HG02763 (cell line): ENCODE measurements around the gene MLLT3.
A peak's percentile ranks its signal among the peaks of the same experiment; 100 is the strongest.

Experiments
- ATAC-seq: cut with Tn5 transposase; IDR thresholded peaks from one replicate; pipeline ENCODE4 v1.9.1; 2021; ENCODE audit warnings: mild to moderate bottlenecking, moderate library complexity; ENCODE audit not compliant: unreplicated experiment

MLLT3 gene

DNA sequence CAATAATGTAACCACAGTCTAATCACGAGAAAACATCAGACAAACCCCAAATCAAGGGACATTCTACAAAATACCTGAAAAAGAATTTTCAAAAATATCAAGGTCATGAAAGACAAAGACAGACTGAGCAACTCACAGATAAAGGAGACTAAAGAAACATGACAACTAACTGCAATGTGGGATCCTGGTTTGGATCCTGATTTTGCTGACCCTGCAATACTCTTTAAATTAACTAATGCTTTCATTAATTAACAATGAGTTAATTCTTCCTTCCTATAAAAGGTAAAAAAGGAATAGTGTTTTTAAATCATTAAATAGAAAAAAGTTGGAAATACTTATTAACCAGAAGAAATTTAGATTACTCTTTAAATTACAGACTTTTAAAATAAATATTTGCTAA is 103.6 kb downstream of the MLLT3 start:
- ATAC-seq, result no peak

DNA sequence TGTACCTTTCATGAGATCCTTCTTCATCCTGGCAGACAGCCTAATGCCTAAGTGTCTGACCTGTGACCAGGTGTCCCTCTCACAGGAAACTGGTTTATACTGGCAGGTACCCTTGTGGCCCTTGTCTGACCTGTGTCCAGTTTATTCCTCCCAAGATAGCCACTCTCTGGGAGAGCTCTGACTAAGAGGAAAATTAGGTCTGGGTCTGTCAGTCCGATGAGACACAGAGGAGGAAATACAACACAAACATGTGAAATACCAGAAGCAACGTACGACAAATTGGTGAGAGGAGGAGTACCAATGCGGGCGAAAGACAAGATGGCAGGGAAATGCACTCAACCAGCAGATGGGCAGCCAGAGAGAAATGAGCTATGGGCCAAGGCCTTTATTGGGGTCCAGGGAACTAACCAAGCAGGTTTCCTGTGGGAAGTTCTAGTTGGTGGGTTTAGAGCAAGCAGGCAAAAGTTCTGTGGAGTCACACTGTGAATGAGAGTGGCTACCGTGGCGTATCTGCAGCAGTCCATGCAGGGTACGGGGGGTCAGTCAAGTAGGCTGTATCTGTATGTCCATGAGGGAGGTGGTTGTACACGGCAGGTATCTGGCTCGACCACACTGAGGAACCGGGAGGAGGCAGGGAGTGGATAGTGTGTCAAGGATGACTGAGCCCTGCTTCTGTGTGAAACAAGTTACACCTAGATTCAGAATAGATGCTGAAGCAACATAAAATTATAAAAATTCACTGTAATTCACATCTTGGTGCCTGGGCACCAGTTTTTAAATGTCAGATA is 109.0 kb downstream of the MLLT3 start:
- ATAC-seq, result no peak

DNA sequence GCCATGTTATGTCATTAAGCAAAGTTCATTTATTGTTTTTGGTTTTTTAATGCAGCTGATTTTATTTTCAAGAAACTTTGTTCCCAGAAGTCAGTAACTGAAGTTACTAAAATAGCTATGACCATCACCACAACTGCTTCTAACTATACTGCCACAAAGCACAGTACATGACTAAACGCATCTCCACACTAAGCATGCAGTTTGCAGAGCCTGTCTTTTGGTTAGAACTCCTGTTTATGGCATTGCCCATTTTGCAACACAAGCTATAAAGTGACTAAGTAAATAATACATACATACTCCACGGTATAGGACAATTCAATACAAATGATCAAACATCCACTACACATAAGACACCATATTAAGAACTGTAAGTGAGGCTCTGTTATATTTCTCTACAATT is 109.7 kb downstream of the MLLT3 start:
- ATAC-seq, result no peak

DNA sequence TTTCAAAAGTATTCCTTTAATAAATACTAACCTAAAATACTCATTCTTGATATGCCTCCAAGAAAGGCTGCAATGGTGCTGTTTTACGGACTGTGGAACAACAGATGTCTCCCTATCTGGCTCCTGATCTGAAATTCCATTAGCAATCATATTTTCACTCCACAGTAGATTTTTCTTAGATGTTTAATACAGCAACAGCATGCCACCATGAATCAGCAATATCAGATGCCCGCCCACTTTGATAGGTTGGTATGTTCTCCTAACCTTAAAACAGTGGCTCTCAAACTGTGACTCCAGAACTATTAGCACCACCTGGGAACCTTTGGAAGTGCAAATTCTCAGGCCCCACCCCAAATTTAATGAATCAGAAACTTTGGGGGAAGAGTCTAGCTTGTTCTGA is 110.2 kb downstream of the MLLT3 start:
- ATAC-seq, result no peak

DNA sequence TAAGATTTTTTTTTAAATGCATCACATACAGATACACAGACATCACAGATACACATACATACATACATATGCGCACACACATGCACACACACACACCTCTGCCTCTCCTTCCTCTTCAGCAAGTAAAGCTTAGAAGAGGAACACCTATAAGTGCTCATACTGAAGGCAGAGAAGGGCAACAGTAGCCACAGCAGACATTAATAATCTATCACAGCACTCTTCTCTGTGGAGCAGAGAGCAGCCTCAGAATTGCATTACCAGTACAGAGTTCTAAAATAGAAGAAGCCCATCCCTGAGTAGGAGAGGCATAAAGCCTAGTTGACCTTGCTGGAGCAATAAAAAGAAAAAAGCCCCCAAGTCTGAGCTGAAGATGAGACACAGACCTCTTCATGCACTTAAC is 110.6 kb downstream of the MLLT3 start:
- no peak for ATAC-seq

DNA sequence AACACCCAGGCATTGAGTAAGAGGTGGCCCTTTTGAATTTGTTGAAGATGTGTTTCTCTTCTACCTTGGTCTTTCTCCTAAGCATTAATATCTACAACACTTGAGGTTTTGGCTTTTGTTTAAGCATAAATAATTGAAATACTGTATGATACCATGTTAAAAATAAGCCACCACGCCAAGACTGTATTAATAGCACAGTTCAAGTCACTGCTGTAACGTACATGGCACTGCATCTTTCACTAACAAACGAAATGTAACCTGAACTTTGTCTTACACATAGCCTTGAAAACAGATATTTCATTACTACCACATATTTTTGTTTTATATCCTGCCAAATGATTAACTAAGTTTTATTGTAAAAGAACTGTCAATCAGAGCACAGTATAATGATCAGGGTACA is 112.8 kb downstream of the MLLT3 start:
- no peak for ATAC-seq

DNA sequence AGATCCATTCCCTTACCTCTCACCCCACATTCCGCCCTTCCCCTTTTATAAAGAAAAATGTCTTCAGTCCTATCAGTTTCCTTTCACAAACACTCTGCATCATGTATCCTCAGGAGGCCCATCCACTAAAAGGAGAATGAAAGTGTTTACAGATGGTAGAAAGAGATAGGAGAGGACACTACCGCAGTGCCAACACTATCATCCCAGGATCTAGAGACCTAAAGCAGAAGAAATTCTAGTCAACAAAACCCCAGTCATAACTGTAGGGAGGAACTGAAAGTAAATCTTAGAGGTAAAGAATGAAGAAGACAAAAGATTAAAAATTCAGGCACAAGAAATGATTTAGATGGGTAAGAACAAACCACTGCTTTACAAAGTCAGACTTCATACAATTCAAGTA is 114.1 kb downstream of the MLLT3 start:
- ATAC-seq, result peak; percentile 66

DNA sequence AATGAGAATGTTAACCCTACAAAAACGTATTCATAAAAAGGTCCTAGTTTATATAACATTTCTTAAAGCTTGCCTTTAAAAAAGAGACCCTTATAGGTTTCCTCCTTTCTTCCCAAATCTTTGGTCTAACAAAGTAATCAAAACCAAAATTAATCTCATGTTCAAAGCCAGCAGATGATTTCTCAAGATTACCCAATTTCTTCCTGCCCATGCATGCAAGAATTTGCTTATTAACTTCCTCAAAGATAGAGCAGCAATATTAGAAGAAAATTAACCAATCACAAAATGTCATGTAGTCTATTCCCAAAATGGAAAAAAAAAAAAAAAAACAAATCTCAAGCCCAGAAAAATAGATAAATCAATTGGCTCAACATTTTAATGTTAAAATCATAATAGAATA is 114.9 kb downstream of the MLLT3 start:
- ATAC-seq, result no peak

DNA sequence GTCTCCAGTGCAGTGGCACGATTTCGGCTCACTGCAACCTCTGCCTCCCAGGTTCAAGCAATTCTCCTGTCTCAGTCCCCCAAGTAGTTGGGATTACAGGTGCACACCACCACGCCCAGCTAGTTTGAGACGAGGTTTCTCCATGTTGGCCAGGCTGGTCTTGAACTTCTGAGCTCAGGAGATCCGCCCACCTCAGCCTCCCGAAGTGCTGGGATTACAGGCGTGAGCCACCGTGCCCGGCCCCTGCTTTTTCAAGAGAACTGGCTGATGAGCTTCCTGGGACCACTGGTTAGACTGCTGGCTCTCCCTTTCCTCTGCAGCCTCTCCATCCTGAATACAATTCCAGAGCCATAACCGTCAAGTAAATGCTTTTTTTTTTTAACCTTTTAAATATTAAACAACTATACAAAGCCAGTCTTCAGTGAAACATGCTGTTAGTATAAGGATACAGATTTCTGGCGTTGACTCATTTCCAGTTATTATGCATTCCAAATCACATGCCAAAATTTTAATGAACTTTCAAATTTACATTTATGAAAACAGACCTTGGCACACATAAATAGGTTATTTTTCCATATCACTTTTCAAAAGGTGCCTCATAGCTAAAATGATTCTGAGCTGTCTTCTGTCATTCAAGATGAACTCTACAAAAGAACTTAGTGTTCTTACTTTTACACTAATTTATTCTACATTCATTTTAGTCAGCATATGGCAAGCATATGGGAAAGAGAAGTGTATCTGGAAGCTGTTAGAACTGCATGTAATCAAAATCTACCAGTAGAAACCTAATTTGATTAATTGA is 116.0 kb downstream of the MLLT3 start:
- no peak for ATAC-seq

DNA sequence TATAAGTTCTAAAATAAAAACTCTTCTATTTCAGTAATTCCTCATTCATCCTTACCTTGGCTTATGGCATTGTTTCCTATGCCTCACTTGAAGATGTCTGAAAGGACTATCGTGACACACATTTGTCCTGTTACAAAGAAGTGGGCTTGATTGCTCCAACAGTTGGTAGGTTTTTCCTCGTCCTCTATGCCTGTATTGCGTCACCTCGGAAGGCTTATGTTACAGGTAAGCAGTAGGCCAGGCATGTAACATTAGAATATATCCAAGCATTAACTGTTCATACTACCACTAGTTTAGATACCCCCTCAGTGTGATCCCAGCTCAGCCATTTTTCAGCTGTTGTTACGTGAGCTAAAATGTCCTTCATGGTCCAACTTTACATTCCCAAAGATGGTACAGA is 116.7 kb downstream of the MLLT3 start:
- ATAC-seq, result no peak

DNA sequence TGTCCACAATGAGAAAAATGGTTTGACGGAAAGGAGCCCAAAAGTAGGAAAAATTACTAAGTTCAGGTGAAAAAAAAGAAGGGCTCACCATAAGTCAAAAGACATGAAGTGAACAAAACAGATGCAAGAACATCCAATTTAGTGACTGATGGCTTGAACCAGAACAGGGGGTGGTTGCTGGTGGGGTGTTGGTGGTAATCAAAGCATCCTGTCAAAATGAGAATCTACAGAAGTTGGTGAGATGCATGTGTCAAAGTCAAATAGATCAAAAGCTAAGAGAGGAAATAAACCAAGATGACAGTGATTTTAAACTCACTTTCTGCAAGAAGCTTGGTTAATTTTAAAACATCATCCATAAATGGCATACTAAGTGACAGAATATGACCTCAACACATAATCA is 117.4 kb downstream of the MLLT3 start:
- ATAC-seq, result no peak

DNA sequence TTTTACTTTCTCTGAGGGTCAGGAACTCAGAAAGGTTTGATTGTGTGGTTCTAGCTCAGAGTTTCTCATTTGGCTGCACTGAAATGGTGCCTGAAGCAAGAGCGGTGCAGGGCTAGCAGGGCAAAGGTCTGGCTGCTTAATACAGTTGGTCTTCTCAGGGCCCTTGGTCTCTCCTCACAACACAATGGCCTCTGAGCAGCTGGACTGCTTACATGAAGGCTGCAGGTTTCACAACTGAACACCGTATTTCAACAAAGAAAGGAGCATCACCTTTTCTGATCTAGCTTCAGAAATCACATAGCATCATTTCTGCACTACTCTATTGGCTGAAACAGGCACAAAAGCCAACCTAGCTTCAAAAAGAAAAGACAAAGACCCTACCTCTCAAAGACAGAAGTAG is 122.2 kb downstream of the MLLT3 start:
- ATAC-seq, result no peak

DNA sequence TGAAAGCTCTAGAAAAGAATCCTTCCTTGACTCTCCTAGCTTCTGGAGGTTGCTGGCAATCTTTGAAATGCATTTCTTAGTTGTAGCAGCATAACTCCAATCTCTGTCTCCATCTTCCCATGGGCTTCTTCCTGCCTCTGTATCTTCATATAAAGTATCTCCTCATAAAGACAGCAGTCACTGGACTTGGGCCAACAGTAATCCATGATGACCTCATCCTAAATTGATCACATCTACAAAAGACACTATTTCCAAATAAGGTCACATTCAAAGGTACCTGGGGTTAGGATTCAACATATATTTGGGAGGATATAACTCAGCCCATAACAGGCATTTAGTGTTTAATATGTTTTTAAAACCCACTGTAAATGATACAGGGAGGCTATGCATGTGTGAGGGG is 123.3 kb downstream of the MLLT3 start:
- no peak for ATAC-seq

DNA sequence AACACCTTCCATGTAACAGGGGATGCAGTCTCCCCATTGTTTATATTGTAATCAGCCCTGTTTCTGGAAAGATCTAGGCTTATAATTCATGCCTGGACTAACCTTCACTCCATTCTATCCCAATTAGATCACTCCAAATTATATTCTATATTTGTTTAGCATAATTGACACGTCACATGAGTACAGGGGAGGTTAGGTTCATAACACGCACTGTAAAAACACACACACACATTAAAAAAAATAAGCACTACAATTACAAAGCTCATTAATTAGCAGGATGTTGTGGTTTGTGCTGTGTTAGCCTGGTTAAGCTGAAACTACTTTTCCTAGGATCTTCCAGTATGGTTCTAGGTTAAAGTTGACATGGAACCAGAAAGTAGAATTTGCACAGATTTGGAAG is 126.0 kb downstream of the MLLT3 start:
- no peak for ATAC-seq

DNA sequence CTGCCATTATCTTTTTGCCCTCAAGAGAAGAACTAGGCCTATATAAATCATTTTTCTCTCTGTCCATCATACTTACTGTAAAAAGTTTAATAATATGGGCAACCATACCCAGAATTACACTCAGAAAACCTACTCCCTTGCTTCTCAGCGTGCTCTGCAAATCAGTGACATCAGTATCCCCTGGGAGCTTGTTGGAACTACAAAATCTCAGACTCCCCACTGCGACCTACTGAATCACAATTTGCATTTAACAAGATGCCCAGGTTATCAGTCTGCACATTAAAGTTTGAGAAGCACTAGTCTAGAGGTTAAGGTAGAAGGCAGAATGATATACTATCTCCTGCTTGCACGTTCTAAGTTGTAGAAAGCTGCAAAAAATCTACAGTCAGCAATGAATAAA is 127.2 kb downstream of the MLLT3 start:
- no peak for ATAC-seq

DNA sequence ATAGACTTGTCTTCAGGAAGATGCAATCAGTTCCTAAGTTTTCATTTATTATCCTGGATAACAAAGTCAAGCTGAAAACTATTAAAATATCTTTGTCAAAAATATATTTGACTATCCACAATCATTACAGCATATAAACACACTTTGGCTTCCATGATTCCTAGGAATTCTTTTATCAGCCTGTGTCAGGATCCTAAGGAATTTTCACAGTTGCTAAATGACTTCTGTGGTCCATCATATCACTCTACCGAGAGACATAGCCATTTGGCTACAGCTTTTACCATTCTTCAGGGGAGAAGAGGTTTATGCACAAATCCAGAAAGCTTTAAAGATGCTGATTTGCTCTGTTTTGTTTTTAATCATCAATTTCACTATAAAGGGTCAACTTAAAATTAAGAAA is 128.3 kb downstream of the MLLT3 start:
- ATAC-seq, result no peak

DNA sequence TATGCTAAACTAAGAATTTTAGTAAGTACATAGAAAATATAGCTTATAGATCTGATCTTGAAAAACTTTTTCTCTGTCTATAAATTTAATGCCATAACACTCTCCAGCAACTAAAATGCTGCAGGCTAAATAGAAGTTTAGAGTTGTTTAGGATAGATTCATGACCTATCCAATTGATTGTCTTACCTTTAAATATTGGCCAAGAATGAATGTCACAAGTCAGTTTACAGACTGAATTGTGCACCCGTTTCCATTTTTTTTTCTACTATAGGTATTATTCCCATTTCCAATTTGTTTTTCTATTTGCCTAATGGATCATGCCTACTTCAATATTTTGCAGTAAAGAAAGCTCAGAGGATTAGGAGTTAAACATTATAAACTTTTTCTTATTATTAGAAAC is 129.5 kb downstream of the MLLT3 start:
- no peak for ATAC-seq

DNA sequence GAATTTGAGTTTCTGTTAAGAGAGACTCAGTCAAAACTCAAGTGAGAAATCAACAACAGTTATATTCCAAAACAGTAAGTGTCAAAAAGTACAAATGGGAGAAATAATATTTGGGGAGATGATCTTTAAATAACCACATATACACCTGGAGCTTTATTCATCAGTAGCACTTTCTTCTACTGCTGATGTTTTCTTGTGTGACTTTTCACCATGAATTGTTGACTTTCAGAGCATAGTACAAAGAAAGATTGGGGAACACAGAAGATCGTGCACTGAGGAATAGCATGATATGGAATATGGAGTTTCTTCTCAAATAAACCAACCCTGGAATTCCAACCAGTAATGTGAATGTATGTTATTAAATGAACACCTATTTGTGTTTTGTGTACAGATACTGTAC is 130.7 kb downstream of the MLLT3 start:
- no peak for ATAC-seq

DNA sequence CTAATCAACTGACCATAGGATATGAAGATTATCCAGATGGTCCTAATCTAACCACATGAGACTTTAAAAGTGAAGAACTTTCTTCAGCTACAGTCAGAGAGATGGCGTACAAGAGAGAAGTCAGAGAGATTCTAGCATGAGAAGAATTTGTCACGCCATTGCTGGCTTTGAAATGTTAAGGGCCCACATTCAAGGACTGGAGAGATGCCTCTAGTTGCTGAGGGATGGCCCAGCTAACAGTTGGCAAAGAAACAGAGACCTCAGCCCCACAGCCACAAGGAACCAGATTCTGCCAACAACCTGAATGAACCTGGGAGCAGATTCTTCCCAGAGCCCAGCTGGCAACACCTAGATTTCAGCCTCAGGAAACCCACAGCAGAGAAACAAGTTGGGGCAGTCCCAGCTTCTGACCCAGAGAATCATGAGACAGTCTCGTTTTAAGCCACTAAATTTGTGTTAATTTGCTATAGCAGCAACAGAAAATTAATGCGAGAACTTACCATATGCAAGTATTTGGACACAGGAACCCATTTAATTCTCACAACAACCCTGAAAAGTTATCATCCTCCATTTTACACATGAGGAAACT is 132.0 kb downstream of the MLLT3 start:
- ATAC-seq, result no peak

DNA sequence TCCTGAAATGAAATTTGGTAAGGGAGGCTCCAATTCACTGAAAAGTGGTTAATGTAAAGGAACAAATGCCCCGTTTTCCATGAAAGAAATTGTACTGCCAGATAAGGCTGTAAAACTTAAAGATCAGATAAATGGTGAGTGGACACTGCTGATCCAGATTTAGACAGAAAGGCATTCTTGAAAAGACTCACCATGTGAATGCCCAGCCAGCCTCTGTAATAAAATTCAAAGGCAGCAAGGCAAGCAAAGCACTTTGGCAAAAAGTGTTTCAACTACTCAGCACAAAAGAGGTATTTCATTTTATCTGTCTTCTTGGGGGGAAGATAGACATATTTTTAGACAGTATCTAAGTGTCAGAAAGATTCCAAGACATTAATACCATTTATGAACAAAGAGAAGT is 133.6 kb downstream of the MLLT3 start:
- ATAC-seq, result no peak

DNA sequence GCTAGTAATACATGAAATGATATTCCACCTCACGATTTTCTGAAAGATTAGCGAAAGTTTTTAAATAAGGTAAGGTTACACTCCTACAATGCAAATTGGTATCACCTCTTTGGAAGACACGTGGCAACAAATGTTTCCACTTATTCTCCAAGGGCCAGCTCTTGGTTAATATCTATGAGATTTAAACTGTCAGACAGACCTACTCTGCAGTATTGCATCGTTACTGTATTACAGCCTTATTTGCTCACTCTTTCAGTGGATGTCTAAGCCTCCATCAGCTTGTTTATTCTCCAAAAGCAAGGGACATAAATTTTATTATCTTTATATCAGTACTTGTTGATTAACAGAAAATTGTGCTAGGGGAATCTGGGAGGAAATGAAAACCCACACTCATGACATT is 135.7 kb downstream of the MLLT3 start:
- ATAC-seq, result no peak

DNA sequence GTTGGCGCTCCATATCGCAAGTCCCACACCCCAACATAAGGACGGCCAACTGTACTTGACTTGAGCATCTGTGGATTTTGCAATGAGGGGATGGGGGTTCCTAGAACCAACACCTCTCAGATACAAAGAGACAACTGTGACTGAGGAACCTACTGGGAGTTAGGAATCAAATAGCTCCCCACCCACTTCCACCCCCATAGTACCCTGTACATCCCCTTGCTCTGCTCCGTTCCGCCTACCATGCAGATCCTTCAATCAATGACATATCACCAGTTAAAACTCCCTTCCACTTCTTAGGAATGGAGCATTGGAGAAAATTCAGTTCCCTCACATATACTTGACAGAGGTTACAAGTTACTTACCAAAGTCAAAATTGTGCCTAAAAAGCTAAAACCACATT is 140.9 kb downstream of the MLLT3 start:
- ATAC-seq, result no peak
